Nephron (organoid): ENCODE data around the gene TMEM192.
"Not testable (repeated sequence)": the region's sequence is repeated elsewhere in the genome, so short reads cannot be mapped to it uniquely, and the experiment has no call there.

ENCODE experiments used
- H3K27ac Mint-ChIP-seq, 3 experiments: 2 replicates each; pipeline ENCODE4 v1.8.0; 2020; ENCODE audit warnings: mixed read lengths in 3 of 3, mild to moderate bottlenecking in 2 of 3, moderate library complexity in 1 of 3
- H3K27me3 Mint-ChIP-seq: 2 replicates; pipeline ENCODE4 v1.8.0; 2021; ENCODE audit warnings: low read depth, mild to moderate bottlenecking, moderate library complexity, mixed read lengths
- H3K36me3 Mint-ChIP-seq: 2 replicates; pipeline ENCODE4 v1.8.0; 2020; ENCODE audit warnings: low read depth, mixed read lengths
- H3K4me1 Mint-ChIP-seq: 2 replicates; pipeline ENCODE4 v1.8.0; 2020; ENCODE audit warnings: mixed read lengths
- H3K4me3 Mint-ChIP-seq, 3 experiments: 2 replicates each; pipeline ENCODE4 v1.8.0; 2020; ENCODE audit warnings: mild to moderate bottlenecking in 3 of 3, mixed read lengths in 3 of 3, moderate library complexity in 2 of 3
- H3K9me3 Mint-ChIP-seq: 2 replicates; pipeline ENCODE4 v1.8.0; 2020; ENCODE audit warnings: mixed read lengths
- CTCF ChIP-seq, 3 experiments: fragments of 200-600 bp; sonication (generic); IDR thresholded peaks; one replicate each; pipeline ENCODE4 v1.5.0; 2021; ENCODE audit warnings: antibody characterized with exemption in 3 of 3; ENCODE audit not compliant: unreplicated experiment in 3 of 3

Gene TMEM192

DNA sequence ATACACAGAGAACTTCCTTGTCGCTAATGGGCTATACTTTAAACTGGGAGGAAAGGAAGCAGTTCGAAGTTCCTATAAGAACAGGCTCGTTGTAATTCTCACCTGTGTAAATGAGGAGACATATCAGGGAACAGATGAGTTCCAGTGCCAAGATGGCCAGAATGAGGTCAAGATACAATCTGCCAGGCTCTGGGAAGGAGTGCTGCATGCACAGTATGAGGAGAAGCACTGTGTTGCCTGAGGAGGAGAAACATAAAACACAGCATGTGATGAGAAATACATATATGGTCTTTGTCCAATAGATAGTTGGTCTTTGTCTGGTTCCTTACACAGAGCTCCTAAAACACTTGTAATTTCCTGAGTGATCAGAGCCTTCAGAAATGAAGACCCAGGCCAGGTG, 24.3 kb downstream of the TMEM192 start:
- Mint-ChIP-seq H3K27ac (no peak overlapping the region), H3K27me3 (no peaks in the 10 kb centered on the region), H3K4me1 (no peaks in the 10 kb centered on the region), H3K36me3 (peaks cover 42% of the 10 kb centered on the region), H3K4me3 (no peak overlapping the region), H3K9me3 (no peaks in the 10 kb centered on the region)
- no peak for TF ChIP-seq CTCF (IDR thresholded peaks at IDR 0.05; ENCODE audit: unreplicated experiment in 3 of 3)

DNA sequence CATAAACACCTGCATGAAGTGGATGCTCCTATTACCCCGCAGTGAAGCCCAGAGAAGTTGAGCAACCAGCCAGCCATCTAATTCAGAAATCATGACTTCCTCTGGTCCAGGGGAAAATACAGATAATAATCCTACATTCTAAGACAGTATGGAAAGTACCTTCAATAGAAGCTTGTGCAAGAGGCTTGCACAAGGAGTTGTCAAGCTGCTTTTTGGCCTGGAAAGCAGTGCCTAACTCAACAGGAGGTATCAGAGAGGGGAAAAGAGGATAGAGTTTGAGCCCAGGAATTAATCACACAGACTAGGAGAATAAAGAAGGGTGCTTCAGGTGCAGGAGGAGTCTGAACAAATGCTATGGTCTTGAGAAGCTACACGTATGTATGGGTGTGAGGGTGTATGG, 26.7 kb downstream of the TMEM192 start:
- Mint-ChIP-seq H3K4me3 (no peak overlapping the region), H3K27me3 (no peaks in the 10 kb centered on the region), H3K9me3 (no peaks in the 10 kb centered on the region), H3K36me3 (peaks cover 35% of the 10 kb centered on the region), H3K27ac (no peak overlapping the region), H3K4me1 (no peaks in the 10 kb centered on the region)
- no peak for TF ChIP-seq CTCF (IDR thresholded peaks at IDR 0.05; ENCODE audit: unreplicated experiment in 3 of 3)

DNA sequence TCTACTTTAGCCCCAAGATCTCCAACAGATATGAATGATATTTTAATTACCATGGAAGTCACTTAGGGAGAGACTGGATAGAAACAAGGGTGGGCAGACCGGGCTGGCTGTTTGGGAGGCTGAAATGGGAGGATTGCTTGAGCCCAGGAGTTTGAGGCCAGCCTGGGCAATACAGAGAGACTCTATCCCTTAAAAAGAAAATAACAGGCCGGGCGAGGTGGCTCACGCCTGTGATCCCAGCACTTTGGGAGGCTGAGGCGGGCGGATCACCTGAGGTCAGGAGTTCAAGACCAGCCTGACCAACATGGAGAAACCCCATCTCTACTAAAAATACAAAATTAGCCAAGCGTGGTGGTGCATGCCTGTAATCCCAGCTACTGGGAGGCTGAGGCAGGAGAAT, 27.9 kb downstream of the TMEM192 start:
- peaks cover 35% of the 10 kb centered on the region for H3K36me3 Mint-ChIP-seq
- not testable (repeated sequence) for H3K27ac Mint-ChIP-seq, H3K4me3 Mint-ChIP-seq, H3K27me3 Mint-ChIP-seq, H3K9me3 Mint-ChIP-seq, H3K4me1 Mint-ChIP-seq

DNA sequence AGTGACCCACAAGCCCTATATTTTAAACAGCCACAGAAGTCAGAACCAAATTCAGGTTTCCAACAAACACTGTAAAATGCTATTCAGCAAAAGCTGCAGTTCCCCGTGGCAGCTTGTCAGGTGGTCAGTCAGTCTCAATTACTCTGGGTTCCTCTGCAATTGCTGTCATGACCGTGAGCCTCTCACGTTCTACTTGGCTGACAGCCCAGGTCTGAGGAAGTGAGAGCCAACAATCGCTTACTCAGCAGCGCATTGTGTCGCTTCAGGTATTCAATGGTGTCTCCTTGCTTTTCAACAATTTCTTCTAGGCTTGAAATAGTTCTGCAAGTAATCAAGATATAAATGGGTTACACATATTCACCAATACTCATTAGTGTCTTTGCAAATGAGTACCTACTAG, 33.2 kb downstream of the TMEM192 start:
- H3K27ac Mint-ChIP-seq = peak overlapping the region; percentile 15 to 65 (median 32)
- peaks cover 22% of the 10 kb centered on the region for H3K36me3 Mint-ChIP-seq
- TF ChIP-seq CTCF (IDR thresholded peaks at IDR 0.05; ENCODE audit: unreplicated experiment in 3 of 3) = no peak
- H3K27me3 Mint-ChIP-seq = no peaks in the 10 kb centered on the region
- no peaks in the 10 kb centered on the region for H3K9me3 Mint-ChIP-seq
- H3K4me1 Mint-ChIP-seq = peaks cover 8% of the 10 kb centered on the region
- no peak overlapping the region for H3K4me3 Mint-ChIP-seq

- Mint-ChIP-seq H3K9me3 (no peaks in the 10 kb centered on the region), H3K27me3 (no peaks in the 10 kb centered on the region), H3K36me3 (peaks cover 25% of the 10 kb centered on the region), H3K4me3 (no peak overlapping the region), H3K4me1 (peaks cover 23% of the 10 kb centered on the region), H3K27ac (no peak overlapping the region)
- TF ChIP-seq CTCF (IDR thresholded peaks at IDR 0.05; ENCODE audit: unreplicated experiment in 3 of 3) = no peak
Measured at GRCh38 chr4:165077034-165077578, 35.6 kb downstream of the TMEM192 start.

DNA sequence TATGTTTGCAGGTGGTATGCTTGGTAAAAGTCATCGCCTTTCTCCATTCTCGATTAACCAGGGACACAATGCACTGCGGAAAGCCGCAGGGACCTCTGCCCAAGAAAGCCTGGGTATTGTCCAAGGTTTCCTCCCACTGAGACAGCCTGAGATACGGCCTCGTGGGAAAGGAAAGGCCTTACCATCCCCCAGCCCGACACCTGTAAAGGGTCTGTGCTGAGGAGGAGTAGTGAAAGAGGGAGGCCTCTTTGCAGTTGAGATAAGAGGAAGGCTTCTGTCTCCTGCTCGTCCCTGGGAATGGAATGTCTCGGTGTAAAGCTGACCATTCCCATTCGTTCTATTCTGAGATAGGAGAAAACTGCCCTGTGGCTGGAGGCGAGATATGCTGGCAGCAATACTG, 39.3 kb downstream of the TMEM192 start:
- not testable (repeated sequence) for H3K9me3 Mint-ChIP-seq, H3K27me3 Mint-ChIP-seq, H3K4me3 Mint-ChIP-seq
- peaks cover 15% of the 10 kb centered on the region for H3K4me1 Mint-ChIP-seq
- peaks cover 14% of the 10 kb centered on the region for H3K36me3 Mint-ChIP-seq
- H3K27ac Mint-ChIP-seq = peak overlapping the region in 1 of 3 experiments; percentile 62

GRCh38 chr4:165070560-165070959, 42.1 kb downstream of the TMEM192 start:
- H3K9me3 Mint-ChIP-seq = no peaks in the 10 kb centered on the region
- H3K27ac Mint-ChIP-seq = no peak overlapping the region
- H3K4me3 Mint-ChIP-seq = no peak overlapping the region
- H3K4me1 Mint-ChIP-seq = peaks cover 15% of the 10 kb centered on the region
- no peaks in the 10 kb centered on the region for H3K27me3 Mint-ChIP-seq
- H3K36me3 Mint-ChIP-seq = peaks cover 4% of the 10 kb centered on the region
- TF ChIP-seq CTCF (IDR thresholded peaks at IDR 0.05; ENCODE audit: unreplicated experiment in 3 of 3) = no peak
